Globus pallidus (tissue), 1 donor: Measurements from ENCODE around the gene GAMT.
"Not testable (repeated sequence)": the region's sequence is repeated elsewhere in the genome, so short reads cannot be mapped to it uniquely, and the experiment has no call there.

Experiments
- DNase-seq: peaks from one replicate; pipeline ENCODE4 v3.0.0-alpha.2; 2015; ENCODE audit warnings: low spot score

The GAMT gene

DNA sequence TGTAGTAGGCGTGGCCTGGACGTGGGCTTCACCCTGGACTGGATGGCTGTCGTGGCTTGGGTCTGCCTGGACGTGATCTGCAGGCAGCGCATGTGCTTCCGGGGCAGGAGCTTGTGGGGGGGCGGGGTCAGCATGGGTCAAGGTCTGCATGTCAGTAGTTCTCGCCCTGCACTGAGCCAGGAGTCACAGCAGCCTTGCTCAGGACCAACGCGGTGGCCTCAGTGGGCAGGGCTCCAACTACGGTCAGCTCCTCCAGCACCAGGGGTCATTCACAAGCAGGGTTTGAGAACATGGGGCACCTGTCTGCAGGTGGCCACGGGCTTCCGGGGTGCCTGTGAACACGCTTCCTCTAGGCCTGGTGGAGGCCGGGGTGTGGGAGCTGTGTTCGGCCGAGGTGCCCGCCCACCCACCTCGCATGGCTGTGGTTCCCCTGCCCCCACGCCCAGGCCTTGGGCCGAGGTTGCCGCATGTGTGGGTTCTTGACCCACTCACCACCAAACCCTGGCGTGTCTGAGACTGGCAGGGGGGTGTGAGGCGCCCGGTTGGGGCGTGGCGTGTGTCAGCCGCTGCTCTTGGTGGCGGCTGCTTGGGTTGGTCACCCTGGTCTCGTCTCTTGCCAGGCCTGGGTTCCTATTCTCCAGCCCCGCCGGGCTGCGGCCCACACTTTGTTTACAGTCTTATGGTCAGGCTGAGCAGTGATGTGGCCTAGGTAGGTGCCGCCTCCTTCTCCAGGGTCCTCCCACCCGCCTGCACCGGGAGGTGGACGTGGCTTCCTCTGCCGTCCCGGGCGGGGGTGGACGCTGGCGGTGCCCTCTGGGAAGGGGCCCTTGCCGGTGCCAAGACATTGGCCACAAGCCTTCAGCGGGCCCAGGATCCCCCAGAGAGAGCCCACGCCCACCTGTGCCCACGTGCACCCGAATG, 32.0 kb upstream of the GAMT start:
- DNase-seq, result no peak

DNA sequence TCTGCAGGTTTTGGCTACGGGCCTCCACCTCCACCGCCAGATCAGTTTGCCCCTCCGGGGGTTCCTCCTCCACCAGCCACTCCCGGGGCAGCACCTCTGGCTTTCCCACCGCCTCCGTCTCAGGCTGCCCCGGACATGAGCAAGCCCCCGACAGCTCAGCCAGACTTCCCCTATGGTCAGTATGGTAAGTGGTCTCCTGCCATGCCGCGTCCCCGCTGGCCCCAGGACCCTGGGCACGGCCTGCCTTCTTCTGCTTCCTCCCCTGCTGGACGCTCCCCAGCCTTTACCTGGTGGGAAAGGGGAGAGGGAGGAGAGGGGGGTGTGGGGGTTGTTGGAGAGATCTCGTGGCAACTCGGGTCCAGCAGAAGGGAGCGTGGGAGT, 31.2 kb upstream of the GAMT start:
- no peak for DNase-seq

DNA sequence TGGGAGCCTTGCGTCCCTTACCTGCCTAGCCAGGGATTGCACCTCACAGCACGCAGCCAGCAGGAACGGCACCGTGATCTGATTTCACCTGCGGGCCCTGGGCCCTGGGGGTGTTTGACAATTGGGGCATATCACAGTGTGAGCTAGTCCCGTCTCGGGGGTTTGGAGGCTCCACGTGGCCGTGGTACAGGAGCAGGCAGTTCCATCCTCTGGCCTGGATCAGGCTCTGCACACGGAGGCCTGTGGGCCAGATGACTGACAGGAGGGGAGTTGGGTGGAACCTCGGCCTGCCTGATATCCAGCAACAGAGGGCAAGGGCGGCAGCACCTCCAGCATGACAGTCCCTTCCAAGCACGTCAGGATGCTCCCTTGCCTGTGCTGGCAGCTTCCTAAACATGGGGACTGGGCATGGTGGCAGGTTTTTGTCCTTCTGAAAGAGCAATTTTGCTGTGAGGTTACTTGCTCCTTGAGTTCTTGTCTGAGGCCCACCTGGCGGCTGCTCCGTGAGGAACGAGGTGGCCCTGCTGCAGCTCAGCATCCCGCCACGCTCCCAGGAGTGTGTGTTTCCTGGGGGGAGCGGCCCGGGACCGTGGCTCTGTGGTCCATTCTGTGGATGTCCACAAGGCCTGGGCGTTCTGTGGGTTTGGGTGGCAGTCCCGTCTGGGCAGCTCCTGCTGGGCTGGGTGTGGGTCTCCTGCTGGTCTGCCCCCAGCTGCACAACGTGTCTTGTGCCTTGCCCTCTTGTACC, 30.6 kb upstream of the GAMT start:
- no peak for DNase-seq

- no peak for DNase-seq
Measured at GRCh38 chr19:1430246-1430645, 28.9 kb upstream of the GAMT start.

GRCh38 chr19:1429750-1430149, 28.4 kb upstream of the GAMT start:
- no peak for DNase-seq

DNA sequence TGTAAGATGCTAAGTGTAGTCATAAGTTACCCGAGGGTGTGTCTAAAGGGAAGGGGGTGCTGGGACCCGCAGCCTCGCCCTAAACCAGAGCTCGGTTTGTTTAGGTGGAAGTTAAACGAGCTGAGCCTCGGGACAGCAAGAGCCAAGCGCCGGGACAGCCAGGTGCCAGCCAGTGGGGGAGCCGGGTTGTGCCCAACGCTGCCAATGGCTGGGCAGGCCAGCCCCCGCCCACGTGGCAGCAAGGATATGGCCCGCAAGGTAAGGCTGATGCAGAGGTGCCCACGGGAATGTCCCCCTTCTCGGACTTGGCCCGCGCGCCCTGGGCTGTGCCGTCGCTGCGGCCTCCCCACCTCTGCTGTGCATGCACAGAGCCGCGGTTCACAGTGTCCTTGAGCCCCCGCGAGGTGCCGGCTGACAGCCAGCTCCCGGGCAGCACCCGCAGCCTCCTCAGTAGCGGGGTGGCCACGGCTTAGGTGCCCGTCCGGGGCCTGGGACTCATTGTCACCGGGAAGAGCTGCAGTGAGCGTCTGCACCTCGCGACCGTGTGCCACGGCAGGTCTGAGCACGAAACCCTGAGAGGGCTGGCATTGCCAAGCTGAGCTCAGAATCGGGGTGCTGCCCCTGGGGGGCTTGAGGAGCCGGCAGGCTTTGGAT, 27.5 kb upstream of the GAMT start:
- no peak for DNase-seq

DNA sequence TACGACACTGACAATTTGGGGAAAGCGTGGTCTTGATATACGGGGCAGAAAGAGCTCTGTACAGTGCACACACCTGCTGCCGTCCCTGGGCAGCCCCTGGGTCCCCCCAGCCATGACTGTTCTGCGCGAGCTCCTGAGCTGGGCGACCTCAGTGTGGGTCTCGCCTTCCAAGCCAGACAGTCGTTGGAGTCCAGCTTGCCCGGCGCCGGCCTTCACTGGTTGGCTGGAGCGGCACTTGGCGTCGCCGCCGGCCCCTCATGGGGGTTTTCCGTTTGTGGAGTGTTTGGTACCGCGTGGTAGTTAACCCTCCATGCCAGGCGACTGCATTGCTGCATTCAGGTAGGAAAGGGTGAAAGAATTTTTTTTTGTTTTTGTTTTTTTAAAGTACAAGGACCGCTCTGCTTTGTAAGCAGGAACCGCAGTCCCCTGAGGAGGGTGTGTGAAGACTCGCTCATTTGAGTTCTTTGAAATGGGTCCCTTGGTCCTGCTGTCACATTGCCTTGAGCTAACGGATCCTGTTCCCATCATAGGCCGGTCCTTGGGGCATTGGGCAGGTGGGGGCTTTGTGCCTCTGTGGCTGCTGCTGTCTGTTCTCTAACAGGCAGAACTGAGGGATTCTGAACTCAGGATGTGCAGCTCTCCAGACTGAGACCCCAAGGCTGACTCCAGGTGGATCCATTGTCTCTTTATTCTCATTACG, 26.0 kb upstream of the GAMT start:
- DNase-seq, result no peak

DNA sequence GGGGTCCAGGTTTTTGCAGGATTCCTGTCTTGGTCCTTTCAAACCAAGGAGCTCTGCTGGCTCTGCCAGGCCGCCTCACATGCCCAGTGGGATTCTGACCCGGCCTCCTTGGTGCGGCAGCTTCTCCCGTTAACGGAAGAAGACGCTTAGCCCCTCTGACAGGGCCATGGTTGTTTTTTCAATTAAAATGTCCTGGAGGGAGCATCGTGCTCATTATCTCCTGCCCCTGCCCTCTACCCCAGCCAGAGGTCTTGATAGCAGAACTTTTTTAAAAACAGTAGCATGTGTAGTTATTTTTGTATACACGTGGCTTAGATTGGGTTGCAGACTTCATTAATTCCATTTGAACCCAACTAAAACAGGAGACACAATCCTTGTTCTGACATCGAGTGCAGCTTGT, 25.4 kb upstream of the GAMT start:
- DNase-seq, result no peak

DNA sequence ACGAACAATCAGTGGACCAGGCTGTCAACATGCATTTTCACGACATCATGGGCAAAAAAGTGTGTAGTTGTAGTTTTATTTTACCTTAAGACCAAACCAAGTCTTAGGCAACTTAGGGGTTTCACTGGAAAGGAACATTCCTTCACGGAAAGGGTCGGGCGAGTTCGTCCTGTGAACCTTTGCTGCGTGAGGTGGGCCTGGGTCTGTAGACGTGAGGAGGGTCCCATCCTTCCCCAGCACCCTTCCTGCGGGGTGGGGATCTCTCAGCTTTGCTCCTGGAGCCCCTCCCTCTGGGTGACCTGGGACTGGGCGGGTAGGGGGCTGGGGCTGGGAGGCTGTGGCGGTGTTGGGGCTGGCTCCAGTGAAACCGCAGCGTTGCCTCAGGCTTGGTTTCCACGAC, 24.6 kb upstream of the GAMT start:
- no peak for DNase-seq

DNA sequence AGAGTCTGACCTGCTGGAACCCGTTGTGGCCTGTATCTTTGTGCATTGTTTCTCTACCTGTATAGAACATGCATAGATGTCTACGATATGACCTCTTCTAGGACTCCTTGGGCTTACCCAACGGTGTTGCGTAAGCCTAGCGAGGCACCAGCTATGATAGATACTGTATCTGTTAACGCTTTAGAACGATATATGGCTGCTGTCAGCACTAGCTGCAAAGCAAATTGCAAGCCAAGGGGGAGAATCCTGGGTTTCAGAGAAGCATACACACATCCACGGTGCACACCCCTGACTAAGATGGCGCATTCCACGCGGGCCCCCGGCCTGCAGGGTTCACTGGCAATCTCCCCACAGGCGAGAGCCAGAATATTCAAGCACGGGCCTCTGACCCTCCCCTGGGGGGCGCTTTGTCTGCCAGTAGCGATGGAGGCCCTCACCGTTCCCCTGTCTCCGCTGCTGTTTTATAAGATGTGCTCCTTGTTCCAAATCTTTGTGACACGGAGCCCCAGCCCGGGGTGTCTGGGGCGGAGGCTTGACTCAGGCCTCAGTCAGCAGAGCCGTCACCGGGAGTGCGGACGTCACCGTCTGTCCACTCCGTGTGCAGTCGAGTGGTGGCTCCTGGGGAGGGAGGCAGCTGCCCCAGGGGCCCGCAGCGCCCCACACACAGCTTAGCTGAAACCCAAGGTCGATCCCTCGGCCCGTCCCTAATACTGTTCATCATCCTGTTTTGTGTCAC, 23.9 kb upstream of the GAMT start:
- no peak for DNase-seq

DNA sequence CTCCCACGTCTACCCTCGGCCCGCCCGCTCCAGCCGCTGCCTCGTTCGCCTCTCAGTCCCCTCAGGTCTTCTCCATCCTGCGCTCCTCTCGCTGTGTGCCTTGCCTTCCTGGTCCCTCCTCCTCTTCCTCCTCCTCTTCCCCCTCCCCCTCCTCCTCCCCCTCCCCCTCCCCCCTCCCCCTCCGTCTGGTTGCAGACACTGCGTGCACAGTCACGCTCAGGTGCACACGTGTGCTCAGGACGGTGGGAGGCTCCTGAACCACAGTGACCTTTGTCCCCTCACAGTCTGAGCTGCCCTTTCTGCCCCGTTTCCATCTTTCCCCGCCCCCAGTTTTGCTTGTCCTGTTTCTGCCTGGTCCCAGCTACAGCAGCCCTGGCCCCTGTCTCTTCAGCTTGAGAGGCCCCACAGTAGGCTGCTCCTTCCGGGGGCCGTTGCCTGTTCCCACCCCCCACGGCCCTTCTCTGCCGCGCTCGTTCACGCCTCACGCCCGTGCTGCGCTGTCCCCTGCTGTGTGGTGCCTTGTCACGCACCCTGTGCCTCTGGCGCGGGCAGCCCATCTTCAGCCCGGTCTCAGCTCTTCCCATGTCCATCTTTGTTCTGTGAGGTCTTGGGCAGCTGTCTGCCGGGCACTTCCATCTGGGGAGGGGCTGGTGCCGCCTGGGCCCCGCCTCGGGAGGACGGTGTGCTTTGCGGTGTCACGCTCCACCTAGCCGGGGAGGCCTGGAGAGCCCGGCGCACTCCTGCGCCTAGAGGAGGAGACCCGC, 23.0 kb upstream of the GAMT start:
- no peak for DNase-seq

- no peak for DNase-seq
Measured at GRCh38 chr19:1423436-1424191, 22.3 kb upstream of the GAMT start.

DNA sequence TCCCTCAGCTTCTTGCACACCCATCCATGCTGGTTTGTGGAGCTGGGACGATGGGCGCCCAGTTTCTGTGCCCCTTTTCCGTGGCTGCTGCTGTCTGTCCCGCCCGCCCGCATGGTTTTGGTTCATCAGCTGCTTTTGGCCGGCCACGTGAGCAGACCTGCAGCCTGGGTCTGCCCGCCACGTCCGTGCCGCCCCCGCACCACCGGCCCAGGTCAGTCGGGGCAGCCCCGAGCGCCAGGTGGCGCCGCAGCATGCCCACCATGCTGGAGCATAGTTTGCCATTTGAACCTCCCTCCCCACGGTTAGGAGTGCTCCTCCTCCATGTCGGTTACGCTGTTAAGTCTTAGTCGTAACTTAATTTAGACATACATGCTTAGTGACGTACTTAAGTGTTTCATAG, 21.6 kb upstream of the GAMT start:
- DNase-seq, result no peak

DNA sequence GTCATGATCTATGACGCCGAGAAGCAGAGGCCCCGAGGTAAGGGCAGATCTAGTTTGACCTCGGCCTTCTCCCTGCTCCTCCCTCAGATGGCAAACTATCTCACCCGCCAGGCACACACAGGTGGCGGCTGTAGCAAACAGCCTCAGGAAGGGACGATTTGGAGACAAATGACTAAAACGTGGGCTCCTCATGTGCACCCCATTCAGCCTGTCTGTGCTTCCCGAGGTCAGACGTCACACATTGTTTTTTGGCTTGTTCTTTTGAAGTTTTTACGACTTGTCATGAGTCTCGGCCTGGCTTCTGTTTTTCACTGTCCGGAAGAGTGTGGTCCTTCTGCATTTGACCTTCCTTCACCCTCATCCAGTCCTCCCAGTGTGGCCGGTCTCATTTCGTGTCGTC, 21.0 kb upstream of the GAMT start:
- DNase-seq, result no peak

- no peak for DNase-seq
Measured at GRCh38 chr19:1421958-1422305, 20.6 kb upstream of the GAMT start.

DNA sequence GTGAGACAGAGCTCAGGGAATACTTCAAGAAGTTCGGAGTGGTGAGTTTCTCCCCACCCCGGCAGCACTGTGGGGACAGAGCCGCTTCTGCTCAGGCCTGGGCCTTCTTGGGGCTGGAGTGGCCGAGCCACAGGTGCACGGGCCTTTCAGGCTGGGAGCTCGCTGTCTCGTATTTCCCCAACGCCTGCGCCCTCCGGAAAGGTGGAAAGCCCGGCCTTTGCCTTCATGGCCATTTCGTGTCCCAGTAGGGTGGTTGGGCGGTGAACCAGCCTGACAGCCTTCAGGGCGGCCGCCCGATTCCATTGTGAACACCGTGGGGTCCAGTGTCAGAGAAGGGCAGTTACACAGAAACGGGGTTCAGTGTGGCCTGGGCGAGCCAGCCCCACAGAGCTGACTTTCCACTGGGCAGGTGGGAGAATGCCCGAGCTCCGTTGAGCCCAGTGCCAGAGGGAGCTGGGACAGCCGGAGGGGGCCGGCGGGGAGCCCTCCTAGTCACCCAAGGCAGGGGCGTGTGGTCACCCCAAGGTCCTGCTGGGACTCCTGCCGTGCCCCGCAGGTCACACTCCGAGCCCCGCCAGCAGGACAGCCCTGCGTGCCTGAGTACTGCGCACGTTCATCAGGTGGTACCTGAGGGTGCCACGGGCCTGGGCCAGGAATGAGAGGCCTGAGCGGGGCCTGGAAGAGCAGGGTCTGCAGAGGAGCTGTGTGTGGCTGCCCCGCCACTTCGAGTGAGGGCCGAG, 20.0 kb upstream of the GAMT start:
- DNase-seq, result no peak

DNA sequence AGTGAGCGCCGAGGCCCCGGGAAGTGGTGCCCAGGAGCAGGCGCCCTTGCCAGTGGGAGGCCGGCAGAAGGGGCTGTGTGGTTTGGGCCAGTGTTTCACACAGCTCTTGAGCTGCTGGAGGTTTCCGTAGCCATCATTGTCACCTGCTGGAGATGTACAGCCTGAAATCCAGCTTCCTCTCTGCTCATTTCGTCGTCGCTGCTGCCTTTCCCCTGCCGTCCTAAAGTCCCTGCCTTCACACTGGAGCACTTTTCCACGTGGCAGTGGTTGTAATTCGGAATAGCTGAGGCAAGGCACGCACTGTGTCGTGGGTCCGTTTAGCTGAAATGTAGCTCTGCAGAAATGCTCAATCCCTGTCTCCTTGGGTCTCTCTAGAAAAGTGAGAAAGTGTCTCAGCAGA, 19.2 kb upstream of the GAMT start:
- no peak for DNase-seq

DNA sequence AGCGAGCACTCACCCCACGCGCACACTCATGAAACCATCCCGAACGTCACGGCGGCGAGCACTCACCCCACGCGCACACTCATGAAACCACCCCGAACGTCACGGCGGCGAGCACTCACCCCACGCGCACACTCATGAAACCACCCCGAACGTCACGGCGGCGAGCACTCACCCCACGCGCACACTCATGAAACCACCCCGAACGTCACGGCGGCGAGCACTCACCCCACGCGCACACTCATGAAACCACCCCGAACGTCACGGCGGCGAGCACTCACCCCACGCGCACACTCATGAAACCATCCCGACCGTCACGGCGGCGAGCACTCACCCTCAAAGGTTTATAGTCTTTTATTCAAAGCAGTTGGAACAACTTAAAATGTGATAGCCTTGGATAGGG, 18.7 kb upstream of the GAMT start:
- DNase-seq, result not testable (repeated sequence)

DNA sequence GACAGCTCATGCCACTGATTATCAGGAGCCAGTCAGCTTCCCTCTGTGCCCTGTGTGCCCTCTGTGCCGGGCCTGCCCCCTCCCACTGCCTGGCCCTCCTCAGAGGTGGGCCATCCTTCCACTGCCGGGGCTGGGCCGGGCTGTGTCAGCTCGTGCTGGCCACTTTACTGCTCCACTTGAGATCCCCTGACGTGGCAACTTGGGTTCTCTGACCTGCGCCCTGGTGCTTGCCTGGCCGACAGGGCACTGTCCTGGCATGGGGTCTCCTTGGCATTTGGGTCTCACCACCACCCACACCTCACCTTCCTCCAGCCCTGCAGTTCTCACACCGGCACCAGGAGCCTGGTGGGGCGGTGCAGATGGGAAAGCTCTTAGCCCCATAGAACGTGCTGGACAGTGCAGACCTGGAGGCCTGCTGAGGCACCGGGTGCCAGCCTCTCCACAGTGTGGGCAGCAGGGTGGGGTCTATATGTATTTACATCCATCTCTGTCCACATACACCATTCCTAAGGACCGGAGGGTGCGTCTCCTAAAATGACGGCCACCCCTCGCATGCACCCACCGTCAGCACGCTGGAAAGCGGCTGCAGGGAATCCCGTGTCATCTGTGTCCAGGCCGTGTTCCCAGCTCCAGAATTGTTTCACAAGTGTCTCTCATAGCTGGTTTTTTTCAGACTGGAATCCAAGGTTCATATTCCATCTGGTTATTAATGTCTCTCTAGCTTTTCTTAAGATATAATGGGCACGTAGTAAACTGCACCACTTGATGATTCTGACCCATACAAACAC, 17.8 kb upstream of the GAMT start:
- no peak for DNase-seq
